K562 (cell line): Measurements from ENCODE around the gene BTBD17. TPM values are rescaled to one million over a fixed set of nuclear protein-coding genes. Genes with fewer than 3 reads are reported as not detected.

Source experiments
- ARID1B ChIP-seq: fragments of 450-650 bp; IDR thresholded peaks from 2 replicates; pipeline ENCODE4 v1.6.1; 2016; ENCODE audit warnings: antibody characterized with exemption, mild to moderate bottlenecking, inconsistent platforms
- CTCF ChIP-seq, 3 experiments: IDR thresholded peaks in 2 of 3; conservative IDR thresholded peaks in 1 of 3; 2 replicates each; pipeline ENCODE4 v1.5.1; 2011 to 2012; ENCODE audit warnings: low read length in 3 of 3, mild to moderate bottlenecking in 3 of 3, control low read depth in 2 of 3, improper control_type of control experiment in 1 of 3, inconsistent platforms in 1 of 3, low read depth in 1 of 3, mixed read lengths in 1 of 3, moderate library complexity in 1 of 3; ENCODE audit not compliant: insufficient read depth in 2 of 3
- CTCFL ChIP-seq: IDR thresholded peaks from 2 replicates; pipeline ENCODE4 v1.6.1; 2011; ENCODE audit warnings: borderline replicate concordance, low read depth, mild to moderate bottlenecking, moderate library complexity, low read length; ENCODE audit not compliant: insufficient read depth, poor library complexity, severe bottlenecking
- ETV5 ChIP-seq: sonication (generic); formaldehyde crosslinking; IDR thresholded peaks from 2 replicates; pipeline ENCODE4 v1.4.0; 2020; ENCODE audit warnings: low read depth, mild to moderate bottlenecking, missing genetic modification reagents
- GTF2E2 ChIP-seq: fragments of 200-800 bp; sonication (Bioruptor generic); IDR thresholded peaks from 2 replicates; pipeline ENCODE4 v1.6.1; 2016; ENCODE audit warnings: missing genetic modification characterization, missing compliant biosample characterization
- HLTF ChIP-seq: fragments of 450-650 bp; IDR thresholded peaks from 2 replicates; pipeline ENCODE4 v1.6.1; 2016
- KDM4B ChIP-seq, 2 experiments: fragments of 450-650 bp in 1 of 2; sonication (generic) in 1 of 2; IDR thresholded peaks; 2 replicates each; pipeline ENCODE4 v1.6.1; 2016 to 2017; ENCODE audit warnings: borderline replicate concordance in 2 of 2, antibody characterized with exemption in 1 of 2, low read depth in 1 of 2, mild to moderate bottlenecking in 1 of 2
- LARP7 ChIP-seq: fragments of 450-650 bp; IDR thresholded peaks from 2 replicates; pipeline ENCODE4 v1.6.1; 2016
- NONO ChIP-seq, 2 experiments: fragments of 200-400 bp in 1 of 2; fragments of 450-650 bp in 1 of 2; formaldehyde crosslinking in 1 of 2; IDR thresholded peaks; 2 replicates each; pipeline ENCODE4 v1.6.1; 2017; ENCODE audit warnings: low read depth in 2 of 2, mild to moderate bottlenecking in 2 of 2, moderate library complexity in 2 of 2, low read length in 1 of 2
- SPI1 ChIP-seq: IDR thresholded peaks from 2 replicates; pipeline ENCODE4 v1.6.1; 2011; ENCODE audit warnings: low read depth, low read length, control low read depth, borderline replicate concordance
- STAG1 ChIP-seq: sonication (generic); formaldehyde crosslinking; IDR thresholded peaks from 2 replicates; pipeline ENCODE4 v1.5.0; 2020; ENCODE audit warnings: missing genetic modification reagents, borderline replicate concordance
- TEAD1 ChIP-seq, 2 experiments: fragments of 450-650 bp in 1 of 2; sonication (generic) in 1 of 2; formaldehyde crosslinking; IDR thresholded peaks; 2 replicates each; pipeline versions ENCODE4 v1.4.0 to v1.8.0; 2020 to 2022; ENCODE audit warnings: mild to moderate bottlenecking in 2 of 2, missing genetic modification reagents in 1 of 2
- TRIM28 ChIP-seq: fragments of 450-650 bp; IDR thresholded peaks from 2 replicates; pipeline ENCODE4 v1.6.1; 2017
- XRCC5 ChIP-seq: fragments of 200-400 bp; formaldehyde crosslinking; IDR thresholded peaks from 2 replicates; pipeline ENCODE4 v1.6.1; 2017; ENCODE audit warnings: low read depth, mild to moderate bottlenecking, low read length
- ZNF263 ChIP-seq: sonication (generic); formaldehyde crosslinking; IDR thresholded peaks from 2 replicates; pipeline ENCODE4 v1.8.0; 2022; ENCODE audit warnings: mild to moderate bottlenecking, missing genetic modification reagents, borderline replicate concordance
- ZNF518B ChIP-seq: fragments of 250-450 bp; sonication (Bioruptor Pico); IDR thresholded peaks from 2 replicates; pipeline ENCODE4 v1.5.0; 2021; ENCODE audit warnings: mild to moderate bottlenecking, moderate library complexity
- polyA plus RNA-seq, 8 experiments: library from polyadenylated mRNA; depleted of rRNA in 4 of 8; stranded (reverse) in 5 of 8; unstranded in 3 of 8; fragments of >200 nt; fragmentation: Nextera tagmentation in 2 of 8; fragmentation: Illumina TruSeq in 1 of 8; extraction: Ambion mirVana in 2 of 8; extraction: Trizol in 1 of 8; gene quantifications; 2 replicates each; pipeline versions ENCODE4 v1.2.1 to v1.2.3, GENCODE V29; 2011 to 2014; ENCODE audit warnings: inconsistent platforms in 1 of 8, missing spikeins in 1 of 8
- total RNA-seq, 7 experiments: library from RNA; depleted of rRNA in 6 of 7; stranded (reverse); fragments of >200 nt in 6 of 7; fragmentation: Illumina TruSeq in 2 of 7; extraction: Trizol in 2 of 7; gene quantifications; 2 replicates each; pipeline versions ENCODE4 v1.2.1 to v1.2.3, GENCODE V29; 2011 to 2021; ENCODE audit warnings: low replicate concordance in 1 of 7

Gene BTBD17
- total and polyA plus RNA-seq, 9 of the 15 experiments (the other 6 are each of a cell fraction or from before 2014, with no cell fraction given), result not detected

- TF ChIP-seq CTCFL, result peak; percentile 64
- no peak for TF ChIP-seq HLTF
- TF ChIP-seq TEAD1 (CRISPR knock-in tag; IDR thresholded peaks at IDR 0.05), result 0 out of 4 replicates have a peak, but pooled peaks of 1 of the 2 experiments have one; percentile 31
- no peak for TF ChIP-seq KDM4B (IDR thresholded peaks at IDR 0.05; ENCODE audit: borderline replicate concordance in 2 of 2, low read depth in 1 of 2)
- TF ChIP-seq TRIM28, result no peak
- TF ChIP-seq SPI1, result no peak
- 0 out of 4 replicates have a peak, but pooled peaks of 1 of the 2 experiments have one; percentile 21 for TF ChIP-seq NONO (IDR thresholded peaks at IDR 0.05; ENCODE audit: low read depth in 2 of 2, low read length in 1 of 2)
- no peak for TF ChIP-seq ZNF518B
- TF ChIP-seq ARID1B, result no peak
- peak; percentile 97 to 100 (median 100) for TF ChIP-seq CTCF (IDR thresholded peaks at IDR 0.05 in 2 of 3, conservative IDR thresholded peaks at IDR 0.05 in 1 of 3; ENCODE audit: insufficient read depth in 2 of 3, low read depth in 1 of 3, low read length in 3 of 3)
- 0 out of 2 replicates have a peak, but pooled peaks have one; percentile 39 for TF ChIP-seq ETV5 (CRISPR knock-in tag)
- no peak for TF ChIP-seq LARP7
- peak; percentile 66; the same call in 1 of the 2 replicates for TF ChIP-seq XRCC5
- peak; percentile 53; the same call in 1 of the 2 replicates for TF ChIP-seq STAG1
- no peak for TF ChIP-seq GTF2E2 (tag)
- TF ChIP-seq ZNF263 (CRISPR knock-in tag), result peak; percentile 54; the same call in 1 of the 2 replicates
These were observed 7.5 kb downstream of the BTBD17 start (continued) for GRCh38 chr17:74354123-74354522.
